Thyroid gland (tissue), 4 donors: ENCODE measurements around the gene SLCO3A1. TPM values are rescaled to one million over a fixed set of nuclear protein-coding genes. Genes with fewer than 3 reads are reported as not detected.

Source experiments
- DNase-seq, 2 donors: peaks; one replicate each; pipeline ENCODE4 v3.0.0-alpha.2; 2019
- H3K27ac ChIP-seq, 3 donors: fragments of 200-600 bp; sonication (generic); 1 replicate in 2 of 3; 2 replicates in 1 of 3; pipeline ENCODE4 v1.5.1; 2016 to 2019; ENCODE audit warnings: mild to moderate bottlenecking in 1 of 3, moderate library complexity in 1 of 3
- H3K27me3 ChIP-seq: fragments of 200-600 bp; sonication (generic); one replicate; pipeline ENCODE4 v1.5.1; 2019
- H3K36me3 ChIP-seq, 2 donors: fragments of 200-600 bp; sonication (generic); one replicate each; pipeline ENCODE4 v1.5.1; 2016 to 2019
- H3K4me1 ChIP-seq, 2 donors: fragments of 200-600 bp; sonication (generic); one replicate each; pipeline ENCODE4 v1.5.1; 2017 to 2019
- H3K4me3 ChIP-seq, 3 donors: fragments of 200-600 bp; sonication (generic); replicated peaks in 1 of 3; 1 replicate in 2 of 3; 2 replicates in 1 of 3; pipeline ENCODE4 v1.5.1; 2016; ENCODE audit warnings: mild to moderate bottlenecking in 1 of 3
- H3K9me3 ChIP-seq: fragments of 200-600 bp; sonication (generic); one replicate; pipeline ENCODE4 v1.5.1; 2017
- CTCF ChIP-seq, 6 experiments: fragments of 200-600 bp in 3 of 6; fragments of 450-650 bp in 3 of 6; sonication (generic) in 3 of 6; IDR thresholded peaks; one replicate each; pipeline ENCODE4 v1.5.1; 2016 to 2019; ENCODE audit warnings: antibody characterized with exemption in 6 of 6, mild to moderate bottlenecking in 2 of 6, inconsistent platforms in 1 of 6, moderate library complexity in 1 of 6
- POLR2A ChIP-seq, 2 donors: fragments of 450-650 bp; IDR thresholded peaks; one replicate each; pipeline ENCODE4 v1.6.1; 2017; ENCODE audit warnings: antibody characterized with exemption in 2 of 2, mild to moderate bottlenecking in 2 of 2, moderate library complexity in 1 of 2
- WGBS, 2 donors: methylation state at CpG; one replicate each; pipeline ENCODE4 v1.1.5; 2017; 5-methylcytosine and 5-hydroxymethylcytosine counted together
- intact Hi-C: fragments of 100-400 bp; cut with DNase I; formaldehyde crosslinking; loops from one replicate; pipeline ENCODE4 v1.15.1; 2023
- total RNA-seq, 4 donors: library from RNA; depleted of rRNA; stranded (reverse); fragments of >200 nt; gene quantifications; one replicate each; pipeline ENCODE4 v1.2.3, GENCODE V29; 2016

The SLCO3A1 gene
- total RNA-seq, 4 donors from 2014 or later: 23.3 to 31.4 (median 28.0) TPM

- 91 to 95% methylated on average over 10 of the region's 10 CpGs for WGBS, 2 donors
- Histone ChIP-seq H3K27me3 (no peaks in the 10 kb centered on the region), H3K9me3 (no peaks in the 10 kb centered on the region), H3K36me3 (no peaks in the 10 kb centered on the region), H3K4me3 (no peak overlapping the region), H3K27ac (no peak overlapping the region), H3K4me1 (no peaks in the 10 kb centered on the region)
- no peak for DNase-seq
- TF ChIP-seq CTCF (IDR thresholded peaks at IDR 0.05): peak in 2 of 6 experiments; percentile 18 to 21
- no peak for TF ChIP-seq POLR2A (IDR thresholded peaks at IDR 0.05)
- intact Hi-C loops: no loop called here
Measured at GRCh38 chr15:91981821-91982800, 128.6 kb downstream of the SLCO3A1 start.

GRCh38 chr15:91983729-91984340, 130.3 kb downstream of the SLCO3A1 start:
- Histone ChIP-seq H3K27me3 (no peaks in the 10 kb centered on the region), H3K36me3 (no peaks in the 10 kb centered on the region), H3K4me1 (no peaks in the 10 kb centered on the region), H3K27ac (no peak overlapping the region), H3K9me3 (no peaks in the 10 kb centered on the region), H3K4me3 (no peak overlapping the region)
- no peak for DNase-seq
- intact Hi-C loops: no loop called here
- 74 to 84% methylated on average over 7 of the region's 7 CpGs for WGBS, 2 donors
- TF ChIP-seq CTCF (IDR thresholded peaks at IDR 0.05) (no peak), POLR2A (IDR thresholded peaks at IDR 0.05) (no peak)

GRCh38 chr15:91985297-91985696, 131.8 kb downstream of the SLCO3A1 start:
- Histone ChIP-seq H3K27me3 (no peaks in the 10 kb centered on the region), H3K27ac (no peak overlapping the region), H3K36me3 (no peaks in the 10 kb centered on the region), H3K4me1 (no peaks in the 10 kb centered on the region), H3K9me3 (no peaks in the 10 kb centered on the region), H3K4me3 (no peak overlapping the region)
- intact Hi-C loops: no loop called here
- WGBS, 2 donors: 91 to 96% methylated on average over 7 of the region's 7 CpGs
- TF ChIP-seq CTCF (IDR thresholded peaks at IDR 0.05) (no peak), POLR2A (IDR thresholded peaks at IDR 0.05) (no peak)
- no peak for DNase-seq

GRCh38 chr15:91988071-91988470, 134.6 kb downstream of the SLCO3A1 start:
- TF ChIP-seq CTCF (IDR thresholded peaks at IDR 0.05): no peak
- no peak for TF ChIP-seq POLR2A (IDR thresholded peaks at IDR 0.05)
- H3K27ac ChIP-seq: no peak overlapping the region
- no peaks in the 10 kb centered on the region for H3K4me1 ChIP-seq
- DNase-seq: no peak
- intact Hi-C loops: no loop called here
- WGBS, 2 donors: 89 to 91% methylated on average over 11 of the region's 11 CpGs
- H3K4me3 ChIP-seq: no peak overlapping the region
- H3K9me3 ChIP-seq: no peaks in the 10 kb centered on the region
- H3K36me3 ChIP-seq: no peaks in the 10 kb centered on the region
- H3K27me3 ChIP-seq: no peaks in the 10 kb centered on the region

- WGBS, 2 donors: 98% methylated on average over 3 of the region's 3 CpGs
- TF ChIP-seq CTCF (IDR thresholded peaks at IDR 0.05) (no peak), POLR2A (IDR thresholded peaks at IDR 0.05) (no peak)
- no peaks in the 10 kb centered on the region for H3K36me3 ChIP-seq
- H3K4me1 ChIP-seq: no peaks in the 10 kb centered on the region
- no peak overlapping the region for H3K27ac ChIP-seq
- no peaks in the 10 kb centered on the region for H3K27me3 ChIP-seq
- intact Hi-C loops: no loop called here
- no peaks in the 10 kb centered on the region for H3K9me3 ChIP-seq
- no peak for DNase-seq
- no peak overlapping the region for H3K4me3 ChIP-seq
Measured at GRCh38 chr15:91988655-91989054, 135.1 kb downstream of the SLCO3A1 start.
